HepG2 (cell line): ENCODE data around the gene MEX3C. TPM values are rescaled to one million over a fixed set of nuclear protein-coding genes. Genes with fewer than 3 reads are reported as not detected.

ENCODE experiments used
- HNF4A ChIP-seq: sonication (generic); formaldehyde crosslinking; IDR thresholded peaks from 2 replicates; pipeline ENCODE4 v1.4.0; 2020; ENCODE audit warnings: missing genetic modification reagents
- NFE2L1 ChIP-seq: sonication (generic); formaldehyde crosslinking; IDR thresholded peaks from 2 replicates; pipeline ENCODE4 v1.4.0; 2020; ENCODE audit warnings: missing genetic modification reagents, mild to moderate bottlenecking, borderline replicate concordance
- SOX13 ChIP-seq, 3 experiments: fragments of 450-650 bp in 1 of 3; sonication (generic) in 1 of 3; formaldehyde crosslinking in 1 of 3; IDR thresholded peaks in 2 of 3; conservative IDR thresholded peaks in 1 of 3; 2 replicates each; pipeline versions ENCODE4 v1.5.0 to v1.6.1; 2016 to 2020; ENCODE audit warnings: antibody characterized with exemption in 1 of 3, mild to moderate bottlenecking in 1 of 3, missing compliant biosample characterization in 1 of 3, missing genetic modification reagents in 1 of 3, moderate library complexity in 1 of 3
- YEATS4 ChIP-seq: sonication (generic); formaldehyde crosslinking; IDR thresholded peaks from 2 replicates; pipeline ENCODE4 v1.4.0; 2020; ENCODE audit warnings: missing genetic modification reagents, borderline replicate concordance
- ZFP37 ChIP-seq: sonication (generic); formaldehyde crosslinking; IDR thresholded peaks from 2 replicates; pipeline ENCODE4 v1.4.0; 2020; ENCODE audit warnings: missing genetic modification reagents, borderline replicate concordance
- ZNF263 ChIP-seq: sonication (generic); formaldehyde crosslinking; IDR thresholded peaks from 2 replicates; pipeline ENCODE4 v1.4.0; 2020; ENCODE audit warnings: missing genetic modification reagents
- ZNF282 ChIP-seq: fragments of 450-650 bp; IDR thresholded peaks from 2 replicates; pipeline ENCODE4 v1.6.1; 2018; ENCODE audit not compliant: partially characterized antibody
- ZNF850 ChIP-seq: sonication (generic); formaldehyde crosslinking; conservative IDR thresholded peaks from 2 replicates; pipeline ENCODE4 v1.9.0; 2021; ENCODE audit warnings: mild to moderate bottlenecking, missing genetic modification reagents
- polyA plus RNA-seq, 8 experiments: library from polyadenylated mRNA; depleted of rRNA in 3 of 8; stranded (reverse) in 7 of 8; unstranded in 1 of 8; fragments of >200 nt; fragmentation: Illumina TruSeq in 4 of 8; extraction: Trizol in 4 of 8; gene quantifications; 2 replicates each; pipeline versions ENCODE4 v1.2.1 to v1.2.3, GENCODE V29; 2011 to 2016; ENCODE audit warnings: low read depth in 4 of 8, missing spikeins in 1 of 8, mixed read lengths in 1 of 8; ENCODE audit not compliant: insufficient read depth in 1 of 8
- total RNA-seq, 5 experiments: library from RNA; depleted of rRNA; stranded (reverse); fragments of >200 nt; fragmentation: Illumina TruSeq; extraction: Trizol; gene quantifications; 2 replicates each; pipeline ENCODE4 v1.2.3, GENCODE V29; 2016; ENCODE audit warnings: low read depth in 1 of 5
- TF ChIP-seq, protein P1 (sequence below), 2 experiments: sonication (generic) in 1 of 2; formaldehyde crosslinking in 1 of 2; IDR thresholded peaks; 2 replicates each; pipeline versions ENCODE4 v1.6.1 to v1.9.0; 2014 to 2022; ENCODE audit warnings: antibody characterized with exemption in 1 of 2, borderline replicate concordance in 1 of 2, inconsistent platforms in 1 of 2, low read depth in 1 of 2, missing genetic modification reagents in 1 of 2
- TF ChIP-seq, protein P2 (sequence below): sonication (generic); formaldehyde crosslinking; IDR thresholded peaks from 2 replicates; pipeline ENCODE4 v1.4.0; 2020; ENCODE audit warnings: mild to moderate bottlenecking, missing genetic modification reagents
- TF ChIP-seq, protein P3 (sequence below): sonication (generic); formaldehyde crosslinking; IDR thresholded peaks from 2 replicates; pipeline ENCODE4 v1.4.0; 2020; ENCODE audit warnings: mild to moderate bottlenecking, missing genetic modification reagents
- TF ChIP-seq, protein P4 (sequence below): sonication (generic); formaldehyde crosslinking; IDR thresholded peaks from 2 replicates; pipeline ENCODE4 v1.4.0; 2020; ENCODE audit warnings: mild to moderate bottlenecking, low read depth, missing genetic modification reagents
- TF ChIP-seq, protein P5 (sequence below): sonication (generic); formaldehyde crosslinking; IDR thresholded peaks from 2 replicates; pipeline ENCODE4 v1.5.0; 2020; ENCODE audit warnings: missing genetic modification reagents

The MEX3C gene
- total and polyA plus RNA-seq, 2 of the 13 experiments (the other 11 are each of a cell fraction or from before 2014, with no cell fraction given): 34.8 to 36.4 TPM

DNA sequence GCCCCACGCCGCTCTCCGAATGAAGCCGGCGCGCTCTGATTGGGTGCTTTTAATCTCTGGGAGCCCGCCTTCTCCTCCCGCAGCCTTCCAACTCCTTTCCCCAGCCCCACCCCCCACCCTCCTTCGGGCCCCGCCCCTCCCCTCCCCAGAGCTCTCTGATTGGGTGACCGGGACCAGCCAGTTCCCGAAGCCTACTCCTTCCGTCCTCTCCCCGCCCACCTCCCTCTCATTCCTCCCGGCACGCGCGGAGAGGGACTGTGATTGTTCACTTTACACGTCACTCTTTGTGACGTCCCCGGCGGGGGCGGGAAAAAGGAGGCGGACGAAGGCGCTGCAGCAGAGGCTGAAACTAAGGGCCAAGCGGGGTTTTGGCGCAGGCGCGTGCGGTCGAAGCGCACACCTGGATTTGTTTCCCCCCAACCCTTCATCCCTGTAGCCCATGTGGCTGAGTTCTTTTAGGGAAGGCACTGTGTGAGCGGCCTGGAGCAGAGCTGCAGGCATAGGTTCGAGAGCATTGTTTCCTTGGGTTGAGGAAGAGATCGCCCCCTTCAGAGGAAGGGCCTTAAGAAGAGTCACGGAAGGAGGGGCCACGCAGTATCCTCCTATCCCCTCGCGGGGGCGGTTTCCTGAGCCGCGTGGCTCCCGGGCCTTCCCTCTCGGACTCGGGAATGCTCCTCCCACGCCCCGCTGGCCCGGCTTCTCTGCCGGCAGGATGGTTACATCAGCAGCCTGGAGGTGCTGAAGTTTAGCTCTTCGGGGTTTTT is at the start of gene MEX3C (continued):
- no peak for TF ChIP-seq ZNF282
- TF ChIP-seq, protein P1, sequence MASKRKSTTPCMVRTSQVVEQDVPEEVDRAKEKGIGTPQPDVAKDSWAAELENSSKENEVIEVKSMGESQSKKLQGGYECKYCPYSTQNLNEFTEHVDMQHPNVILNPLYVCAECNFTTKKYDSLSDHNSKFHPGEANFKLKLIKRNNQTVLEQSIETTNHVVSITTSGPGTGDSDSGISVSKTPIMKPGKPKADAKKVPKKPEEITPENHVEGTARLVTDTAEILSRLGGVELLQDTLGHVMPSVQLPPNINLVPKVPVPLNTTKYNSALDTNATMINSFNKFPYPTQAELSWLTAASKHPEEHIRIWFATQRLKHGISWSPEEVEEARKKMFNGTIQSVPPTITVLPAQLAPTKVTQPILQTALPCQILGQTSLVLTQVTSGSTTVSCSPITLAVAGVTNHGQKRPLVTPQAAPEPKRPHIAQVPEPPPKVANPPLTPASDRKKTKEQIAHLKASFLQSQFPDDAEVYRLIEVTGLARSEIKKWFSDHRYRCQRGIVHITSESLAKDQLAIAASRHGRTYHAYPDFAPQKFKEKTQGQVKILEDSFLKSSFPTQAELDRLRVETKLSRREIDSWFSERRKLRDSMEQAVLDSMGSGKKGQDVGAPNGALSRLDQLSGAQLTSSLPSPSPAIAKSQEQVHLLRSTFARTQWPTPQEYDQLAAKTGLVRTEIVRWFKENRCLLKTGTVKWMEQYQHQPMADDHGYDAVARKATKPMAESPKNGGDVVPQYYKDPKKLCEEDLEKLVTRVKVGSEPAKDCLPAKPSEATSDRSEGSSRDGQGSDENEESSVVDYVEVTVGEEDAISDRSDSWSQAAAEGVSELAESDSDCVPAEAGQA (IDR thresholded peaks at IDR 0.05; ENCODE audit: low read depth): peak; percentile 37; the same call in 1 of the 2 replicates
- TF ChIP-seq, protein P1 (CRISPR knock-in tag; IDR thresholded peaks at IDR 0.05; ENCODE audit: borderline replicate concordance): no peak
- TF ChIP-seq, protein P2, sequence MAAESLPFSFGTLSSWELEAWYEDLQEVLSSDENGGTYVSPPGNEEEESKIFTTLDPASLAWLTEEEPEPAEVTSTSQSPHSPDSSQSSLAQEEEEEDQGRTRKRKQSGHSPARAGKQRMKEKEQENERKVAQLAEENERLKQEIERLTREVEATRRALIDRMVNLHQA (CRISPR knock-in tag): no peak
- 0 out of 2 replicates have a peak, but pooled peaks have one; percentile 51 for TF ChIP-seq ZNF850
- TF ChIP-seq, protein P3, sequence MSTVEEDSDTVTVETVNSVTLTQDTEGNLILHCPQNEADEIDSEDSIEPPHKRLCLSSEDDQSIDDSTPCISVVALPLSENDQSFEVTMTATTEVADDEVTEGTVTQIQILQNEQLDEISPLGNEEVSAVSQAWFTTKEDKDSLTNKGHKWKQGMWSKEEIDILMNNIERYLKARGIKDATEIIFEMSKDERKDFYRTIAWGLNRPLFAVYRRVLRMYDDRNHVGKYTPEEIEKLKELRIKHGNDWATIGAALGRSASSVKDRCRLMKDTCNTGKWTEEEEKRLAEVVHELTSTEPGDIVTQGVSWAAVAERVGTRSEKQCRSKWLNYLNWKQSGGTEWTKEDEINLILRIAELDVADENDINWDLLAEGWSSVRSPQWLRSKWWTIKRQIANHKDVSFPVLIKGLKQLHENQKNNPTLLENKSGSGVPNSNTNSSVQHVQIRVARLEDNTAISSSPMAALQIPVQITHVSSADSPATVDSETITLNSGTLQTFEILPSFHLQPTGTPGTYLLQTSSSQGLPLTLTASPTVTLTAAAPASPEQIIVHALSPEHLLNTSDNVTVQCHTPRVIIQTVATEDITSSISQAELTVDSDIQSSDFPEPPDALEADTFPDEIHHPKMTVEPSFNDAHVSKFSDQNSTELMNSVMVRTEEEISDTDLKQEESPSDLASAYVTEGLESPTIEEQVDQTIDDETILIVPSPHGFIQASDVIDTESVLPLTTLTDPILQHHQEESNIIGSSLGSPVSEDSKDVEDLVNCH (CRISPR knock-in tag): no peak
- peak; percentile 57 for TF ChIP-seq ZNF263 (CRISPR knock-in tag)
- no peak for TF ChIP-seq SOX13 (IDR thresholded peaks at IDR 0.05)
- peak in 1 of 2 experiments; percentile 40; a peak in 2 of 4 replicates for TF ChIP-seq SOX13 (CRISPR knock-in tag; conservative IDR thresholded peaks at IDR 0.05 in 1 of 2, IDR thresholded peaks at IDR 0.05 in 1 of 2)
- peak; percentile 85 for TF ChIP-seq YEATS4
- TF ChIP-seq, protein P4, sequence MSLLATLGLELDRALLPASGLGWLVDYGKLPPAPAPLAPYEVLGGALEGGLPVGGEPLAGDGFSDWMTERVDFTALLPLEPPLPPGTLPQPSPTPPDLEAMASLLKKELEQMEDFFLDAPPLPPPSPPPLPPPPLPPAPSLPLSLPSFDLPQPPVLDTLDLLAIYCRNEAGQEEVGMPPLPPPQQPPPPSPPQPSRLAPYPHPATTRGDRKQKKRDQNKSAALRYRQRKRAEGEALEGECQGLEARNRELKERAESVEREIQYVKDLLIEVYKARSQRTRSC (CRISPR knock-in tag): no peak
- TF ChIP-seq, protein P5, sequence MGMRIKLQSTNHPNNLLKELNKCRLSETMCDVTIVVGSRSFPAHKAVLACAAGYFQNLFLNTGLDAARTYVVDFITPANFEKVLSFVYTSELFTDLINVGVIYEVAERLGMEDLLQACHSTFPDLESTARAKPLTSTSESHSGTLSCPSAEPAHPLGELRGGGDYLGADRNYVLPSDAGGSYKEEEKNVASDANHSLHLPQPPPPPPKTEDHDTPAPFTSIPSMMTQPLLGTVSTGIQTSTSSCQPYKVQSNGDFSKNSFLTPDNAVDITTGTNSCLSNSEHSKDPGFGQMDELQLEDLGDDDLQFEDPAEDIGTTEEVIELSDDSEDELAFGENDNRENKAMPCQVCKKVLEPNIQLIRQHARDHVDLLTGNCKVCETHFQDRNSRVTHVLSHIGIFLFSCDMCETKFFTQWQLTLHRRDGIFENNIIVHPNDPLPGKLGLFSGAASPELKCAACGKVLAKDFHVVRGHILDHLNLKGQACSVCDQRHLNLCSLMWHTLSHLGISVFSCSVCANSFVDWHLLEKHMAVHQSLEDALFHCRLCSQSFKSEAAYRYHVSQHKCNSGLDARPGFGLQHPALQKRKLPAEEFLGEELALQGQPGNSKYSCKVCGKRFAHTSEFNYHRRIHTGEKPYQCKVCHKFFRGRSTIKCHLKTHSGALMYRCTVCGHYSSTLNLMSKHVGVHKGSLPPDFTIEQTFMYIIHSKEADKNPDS (CRISPR knock-in tag): 0 out of 2 replicates have a peak, but pooled peaks have one; percentile 25
- no peak for TF ChIP-seq ZFP37 (CRISPR knock-in tag)
- TF ChIP-seq HNF4A (CRISPR knock-in tag): peak; percentile 56
- no peak for TF ChIP-seq NFE2L1
